Esophagus muscularis mucosa (tissue), 4 donors: ENCODE results near the gene AIM2. TPM values are rescaled to one million over a fixed set of nuclear protein-coding genes. Genes with fewer than 3 reads are reported as not detected.
"Not testable (repeated sequence)": the region's sequence is repeated elsewhere in the genome, so short reads cannot be mapped to it uniquely, and the experiment has no call there.

Source experiments
- DNase-seq: peaks from one replicate; pipeline ENCODE4 v3.0.0-alpha.2; 2017; ENCODE audit errors: extremely low spot score
- H3K27ac ChIP-seq, 4 donors: fragments of 200-600 bp; sonication (generic); replicated peaks in 1 of 4; 1 replicate in 3 of 4; 2 replicates in 1 of 4; pipeline ENCODE4 v1.5.1; 2016 to 2019; ENCODE audit warnings: mild to moderate bottlenecking in 1 of 4
- H3K27me3 ChIP-seq, 4 donors: fragments of 200-600 bp; sonication (generic); one replicate each; pipeline versions ENCODE4 v1.5.1 to v1.6.0; 2016 to 2019
- H3K36me3 ChIP-seq, 4 donors: fragments of 200-600 bp; sonication (generic); one replicate each; pipeline ENCODE4 v1.5.1; 2016 to 2019
- H3K4me1 ChIP-seq, 4 donors: fragments of 200-600 bp; sonication (generic); one replicate each; pipeline ENCODE4 v1.5.1; 2016 to 2019
- H3K4me3 ChIP-seq, 4 donors: fragments of 200-600 bp; sonication (generic); 1 replicate in 2 of 4; 2 replicates in 2 of 4; pipeline ENCODE4 v1.5.1; 2016 to 2019; ENCODE audit warnings: mild to moderate bottlenecking in 4 of 4, moderate library complexity in 1 of 4
- H3K9me3 ChIP-seq, 4 donors: fragments of 200-600 bp; sonication (generic); 1 replicate in 3 of 4; 2 replicates in 1 of 4; pipeline ENCODE4 v1.5.1; 2016 to 2019
- CTCF ChIP-seq, 3 experiments: fragments of 200-600 bp in 2 of 3; fragments of 450-650 bp in 1 of 3; sonication (generic) in 2 of 3; IDR thresholded peaks; one replicate each; pipeline ENCODE4 v1.5.1; 2017 to 2019; ENCODE audit warnings: antibody characterized with exemption in 3 of 3, mild to moderate bottlenecking in 2 of 3, moderate library complexity in 1 of 3
- EP300 ChIP-seq: sonication (generic); formaldehyde crosslinking; IDR thresholded peaks from one replicate; pipeline ENCODE4 v1.6.1; 2017; ENCODE audit warnings: antibody characterized with exemption
- POLR2A ChIP-seq: fragments of 450-650 bp; IDR thresholded peaks from one replicate; pipeline ENCODE4 v1.6.1; 2017; ENCODE audit warnings: antibody characterized with exemption, moderate library complexity, mild to moderate bottlenecking, low read depth
- POLR2AphosphoS5 ChIP-seq, 2 donors: sonication (generic); formaldehyde crosslinking; IDR thresholded peaks; one replicate each; pipeline ENCODE4 v1.6.1; 2017; ENCODE audit warnings: antibody characterized with exemption in 2 of 2
- WGBS: methylation state at CpG from one replicate; pipeline ENCODE4 v1.1.5; 2018; 5-methylcytosine and 5-hydroxymethylcytosine counted together
- intact Hi-C: fragments of 100-400 bp; cut with DNase I; formaldehyde crosslinking; loops from one replicate; pipeline ENCODE4 v1.15.1; 2023
- total RNA-seq, 4 donors: library from RNA; depleted of rRNA; stranded (reverse); fragments of >200 nt; gene quantifications; one replicate each; pipeline versions ENCODE4 v1.1.0 to v1.2.1, GENCODE V29; 2016

Gene AIM2
- total RNA-seq, 4 donors from 2014 or later = 0.32 to 0.50 TPM; not detected in 2

- intact Hi-C loops = no loop called here
- whole genome bisulfite sequencing = 84% methylated on average over 7 of the region's 7 CpGs
- DNase-seq = no peak
- Histone ChIP-seq H3K27me3 (no peaks in the 10 kb centered on the region), H3K9me3 (no peaks in the 10 kb centered on the region), H3K4me1 (peaks cover 0 to 12% (median 0%) of the 10 kb centered on the region in 4 donors), H3K4me3 (no peak overlapping the region), H3K36me3 (peaks cover 5 to 51% (median 30%) of the 10 kb centered on the region in 4 donors), H3K27ac (no peak overlapping the region)
- no peak for TF ChIP-seq POLR2A
- TF ChIP-seq POLR2AphosphoS5 (IDR thresholded peaks at IDR 0.05) = no peak
- TF ChIP-seq CTCF (IDR thresholded peaks at IDR 0.05) = no peak
- no peak for TF ChIP-seq EP300
Measured at GRCh38 chr1:159056069-159056698, 20.4 kb downstream of the AIM2 start.

- no peak overlapping the region for H3K27ac ChIP-seq
- peaks cover 0 to 12% (median 0%) of the 10 kb centered on the region in 4 donors for H3K4me1 ChIP-seq
- H3K9me3 ChIP-seq = no peaks in the 10 kb centered on the region
- no peak overlapping the region for H3K4me3 ChIP-seq
- H3K36me3 ChIP-seq = peaks cover 7 to 61% (median 38%) of the 10 kb centered on the region in 4 donors
- TF ChIP-seq CTCF (IDR thresholded peaks at IDR 0.05) (no peak), POLR2AphosphoS5 (IDR thresholded peaks at IDR 0.05) (no peak), POLR2A (no peak), EP300 (no peak)
- 69% methylated on average over 5 of the region's 5 CpGs for WGBS
- no peaks in the 10 kb centered on the region for H3K27me3 ChIP-seq
- DNase-seq = no peak
- intact Hi-C loops = no loop called here
Measured at GRCh38 chr1:159055181-159055641, 21.4 kb downstream of the AIM2 start.

GRCh38 chr1:159054427-159054826, 22.1 kb downstream of the AIM2 start:
- intact Hi-C loops = no loop called here
- WGBS = 35% methylated on average over 2 of the region's 2 CpGs

GRCh38 chr1:159051436-159051835, 25.1 kb downstream of the AIM2 start:
- DNase-seq = no peak
- TF ChIP-seq CTCF (IDR thresholded peaks at IDR 0.05) (no peak), POLR2A (no peak), EP300 (no peak), POLR2AphosphoS5 (IDR thresholded peaks at IDR 0.05) (no peak)
- Histone ChIP-seq H3K27ac (no peak overlapping the region), H3K9me3 (no peaks in the 10 kb centered on the region), H3K4me1 (peaks cover 0 to 12% (median 0%) of the 10 kb centered on the region in 4 donors), H3K27me3 (no peaks in the 10 kb centered on the region), H3K36me3 (peaks cover 7 to 79% (median 43%) of the 10 kb centered on the region in 4 donors), H3K4me3 (no peak overlapping the region)
- intact Hi-C loops = no loop called here
- 93% methylated on average over 2 of the region's 2 CpGs for WGBS

More at GRCh38 chr1:159054427-159054826, 22.1 kb downstream of the AIM2 start:
- peaks cover 7 to 67% (median 42%) of the 10 kb centered on the region in 4 donors for H3K36me3 ChIP-seq
- TF ChIP-seq CTCF (IDR thresholded peaks at IDR 0.05) (no peak), POLR2A (no peak), EP300 (no peak), POLR2AphosphoS5 (IDR thresholded peaks at IDR 0.05) (no peak)
- no peaks in the 10 kb centered on the region for H3K27me3 ChIP-seq
- DNase-seq = no peak
- H3K4me3 ChIP-seq = no peak overlapping the region
- peaks cover 0 to 12% (median 0%) of the 10 kb centered on the region in 4 donors for H3K4me1 ChIP-seq
- no peak overlapping the region for H3K27ac ChIP-seq
- H3K9me3 ChIP-seq = no peaks in the 10 kb centered on the region

GRCh38 chr1:159046486-159046885, 30.1 kb downstream of the AIM2 start:
- H3K27me3 ChIP-seq, H3K9me3 ChIP-seq, H3K4me3 ChIP-seq, H3K4me1 ChIP-seq, DNase-seq, H3K27ac ChIP-seq, intact Hi-C loops: not testable (repeated sequence)
- 65% methylated on average over 1 of the region's 1 CpG for WGBS
- peaks cover 8 to 65% (median 29%) of the 10 kb centered on the region in 4 donors for H3K36me3 ChIP-seq
